ENCODE data around the gene FPGS.
A peak's percentile ranks its signal among the peaks of the same experiment; 100 is the strongest.
"Not testable (repeated sequence)": the region's sequence is repeated elsewhere in the genome, so short reads cannot be mapped to it uniquely, and the experiment has no call there.

Gene FPGS

GRCh38 chr9:127771570-127772189, 31.0 kb upstream of the FPGS start:
- DNase-seq (ENCODE audit: low read depth): no peak

GRCh38 chr9:127772603-127773002, 30.1 kb upstream of the FPGS start:
- DNase-seq (ENCODE audit: low read depth): no peak

- DNase-seq (ENCODE audit: low read depth): no peak
Observed at GRCh38 chr9:127773272-127773671, 29.4 kb upstream of the FPGS start.

GRCh38 chr9:127773981-127774380, 28.7 kb upstream of the FPGS start:
- no peak for DNase-seq (ENCODE audit: low read depth)

- DNase-seq (ENCODE audit: low read depth): no peak
Observed at GRCh38 chr9:127776195-127776923, 26.3 kb upstream of the FPGS start.

GRCh38 chr9:127776924-127777289, 25.8 kb upstream of the FPGS start:
- DNase-seq (ENCODE audit: low read depth): no peak

- no peak for DNase-seq (ENCODE audit: low read depth)
Observed at GRCh38 chr9:127777368-127777980, 25.2 kb upstream of the FPGS start.

- no peak for DNase-seq (ENCODE audit: low read depth)
Observed at GRCh38 chr9:127778280-127779135, 24.2 kb upstream of the FPGS start, which contains the start of gene SH2D3C. SH2D3C (minus strand) TSS chr9:127778666; CDS start chr9:127778627, 39 bp downstream.

- no peak for DNase-seq (ENCODE audit: low read depth)
Observed at GRCh38 chr9:127779136-127779981, 23.3 kb upstream of the FPGS start.

- no peak for DNase-seq (ENCODE audit: low read depth)
Observed at GRCh38 chr9:127780126-127780885, 22.4 kb upstream of the FPGS start.

GRCh38 chr9:127780909-127781308, 21.8 kb upstream of the FPGS start:
- DNase-seq (ENCODE audit: low read depth): not testable (repeated sequence)

- DNase-seq (ENCODE audit: low read depth): no peak
Observed at GRCh38 chr9:127781806-127782205, 20.9 kb upstream of the FPGS start.

- DNase-seq (ENCODE audit: low read depth): peak; percentile 48
Observed at GRCh38 chr9:127783111-127784008, 19.3 kb upstream of the FPGS start.

GRCh38 chr9:127785023-127785932, 17.4 kb upstream of the FPGS start:
- peak; percentile 80 for DNase-seq (ENCODE audit: low read depth)

GRCh38 chr9:127785933-127786772, 16.5 kb upstream of the FPGS start, which contains the start of gene CDK9:
CDK9 (plus strand) TSS chr9:127786034; CDS start chr9:127786149, 115 bp downstream.
- DNase-seq (ENCODE audit: low read depth): peak; percentile 83

- DNase-seq (ENCODE audit: low read depth): no peak
Observed at GRCh38 chr9:127786773-127787104, 15.9 kb upstream of the FPGS start.

GRCh38 chr9:127788337-127789011, 14.2 kb upstream of the FPGS start:
- no peak for DNase-seq (ENCODE audit: low read depth)
